HG03460 (cell line): ENCODE measurements around the gene NALCN.

Source experiments
- ATAC-seq: cut with Tn5 transposase; IDR thresholded peaks from one replicate; pipeline ENCODE4 v1.9.1; 2021; ENCODE audit not compliant: unreplicated experiment

NALCN gene

DNA sequence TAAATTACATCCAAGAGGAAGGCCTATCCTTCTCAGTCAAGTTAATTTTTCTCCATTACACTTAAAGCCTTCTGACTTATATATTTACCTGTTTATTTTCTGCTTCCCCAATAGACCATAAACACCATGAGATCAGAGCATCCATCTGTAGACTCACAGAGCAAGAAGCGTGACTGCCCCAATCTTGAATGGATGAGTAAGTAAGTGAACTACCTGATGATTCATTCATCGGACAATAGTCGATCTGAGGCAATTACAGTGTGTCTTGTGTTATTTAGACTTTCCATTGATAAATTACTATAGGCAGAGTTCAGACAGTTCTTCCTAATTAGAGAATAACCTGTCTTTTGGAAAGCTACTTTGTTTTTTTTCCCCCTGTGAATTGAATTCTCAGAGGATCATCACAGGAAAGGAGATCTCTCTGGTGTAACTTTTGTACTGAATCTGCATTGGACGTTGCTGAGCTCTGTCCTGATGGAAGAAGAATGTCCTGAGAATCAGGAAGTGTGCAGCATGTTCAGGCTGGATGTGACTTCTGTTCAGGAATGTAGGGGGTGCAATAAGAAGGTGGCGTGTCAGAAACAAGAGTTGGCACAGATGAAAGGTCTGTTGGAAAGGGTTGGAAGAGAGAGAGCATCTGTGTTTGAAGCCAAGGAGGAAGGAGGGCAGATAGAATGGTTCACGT, 367.0 kb downstream of the NALCN start:
- ATAC-seq = no peak

GRCh38 chr13:101036546-101036945, 379.8 kb downstream of the NALCN start:
- ATAC-seq = no peak

GRCh38 chr13:101035119-101035620, 381.1 kb downstream of the NALCN start:
- ATAC-seq = no peak

- no peak for ATAC-seq
Observed at GRCh38 chr13:101026736-101027398, 389.4 kb downstream of the NALCN start.

DNA sequence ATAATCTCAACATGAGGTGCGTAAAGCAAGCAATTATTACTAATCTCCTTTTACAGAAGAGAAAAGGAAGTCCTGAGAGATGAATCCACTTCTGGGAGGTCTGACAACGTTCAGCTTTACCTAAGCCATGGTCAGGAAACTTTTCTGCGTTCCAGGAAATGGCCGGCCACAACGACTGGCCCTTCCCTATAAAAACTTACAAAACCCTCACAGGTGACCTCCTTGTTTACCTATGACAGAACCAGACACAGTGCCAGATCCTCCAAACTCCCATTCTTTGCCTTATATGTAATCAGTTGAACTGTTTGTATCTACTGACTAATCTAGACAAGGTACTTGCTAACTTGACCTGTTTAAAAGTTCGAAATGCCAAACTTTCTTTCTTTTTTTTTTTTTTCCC, 390.0 kb downstream of the NALCN start:
- no peak for ATAC-seq

DNA sequence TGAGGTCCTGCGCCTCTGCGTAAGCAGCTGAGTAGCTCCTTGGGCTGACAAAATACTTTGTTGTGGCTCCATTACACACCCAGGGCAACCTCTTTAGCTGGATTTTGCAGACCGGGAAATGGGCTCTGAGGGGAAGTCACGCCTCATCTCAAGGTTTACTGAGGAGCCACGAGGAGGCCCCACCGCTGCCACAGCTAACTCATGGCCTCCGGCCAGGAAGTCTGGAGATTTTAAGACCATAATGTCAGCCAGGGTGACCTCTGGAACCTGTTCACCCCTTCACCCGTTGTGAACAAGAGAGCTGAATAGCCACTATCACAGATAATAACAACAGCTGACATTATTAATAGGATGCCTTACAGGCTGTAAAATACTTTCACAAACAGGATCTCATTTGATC, 390.4 kb downstream of the NALCN start:
- no peak for ATAC-seq

GRCh38 chr13:101025519-101025918, 390.8 kb downstream of the NALCN start:
- no peak for ATAC-seq

DNA sequence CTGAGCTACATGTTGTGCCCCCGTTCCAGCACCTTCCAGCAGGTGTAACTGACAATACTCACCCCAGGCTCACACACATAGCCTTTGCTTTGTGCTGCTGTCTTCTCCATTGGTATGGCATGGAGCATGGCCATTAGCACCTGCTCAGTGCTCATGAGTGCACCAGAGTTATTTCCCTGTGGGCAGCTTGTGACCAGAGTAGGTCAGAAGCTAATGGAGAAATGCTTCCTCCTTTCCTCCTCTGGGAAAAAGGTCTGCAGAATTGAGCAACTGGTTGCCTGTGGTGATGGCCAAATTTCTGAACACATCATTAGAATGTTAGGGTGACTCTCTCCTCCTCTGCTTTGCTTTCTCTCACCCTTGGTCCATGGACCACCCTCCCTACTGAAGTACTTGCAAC, 397.2 kb downstream of the NALCN start:
- ATAC-seq = no peak

GRCh38 chr13:101018720-101019119, 397.6 kb downstream of the NALCN start:
- ATAC-seq = no peak

DNA sequence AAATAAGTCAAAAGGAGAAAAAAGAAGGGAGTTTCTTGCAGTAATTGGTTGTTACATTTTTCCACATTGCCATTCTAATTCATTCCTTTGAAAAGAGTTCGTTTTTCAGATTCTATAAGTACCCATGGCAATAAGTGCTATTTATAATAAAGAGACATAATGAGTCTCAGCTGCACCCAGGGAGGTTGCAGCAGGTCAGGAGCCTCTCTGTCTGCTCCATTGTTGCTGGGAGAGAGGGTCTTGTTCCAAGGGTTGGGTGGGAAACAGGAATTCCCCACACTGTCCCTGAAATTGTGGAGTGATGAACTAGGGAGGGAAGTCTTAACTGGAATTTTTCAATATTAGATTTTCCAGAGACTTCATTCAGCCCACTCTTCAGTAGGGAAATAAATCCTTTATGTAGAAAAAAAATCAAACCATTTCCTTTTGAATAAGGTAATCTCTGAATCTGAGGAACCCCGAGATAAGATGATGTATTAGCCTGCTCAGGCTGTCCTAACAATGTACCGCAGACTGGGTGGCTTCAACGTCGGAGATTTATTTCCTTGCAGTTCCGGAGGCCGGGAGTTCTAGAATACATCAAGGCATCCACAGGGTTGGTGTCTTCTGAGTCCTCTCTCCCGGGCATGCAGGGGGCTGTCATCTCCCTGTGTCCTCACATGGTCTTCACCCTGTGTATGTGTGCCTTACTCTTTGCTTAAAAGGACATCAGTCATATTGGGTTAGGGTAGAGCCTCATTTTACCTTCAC, 399.0 kb downstream of the NALCN start:
- ATAC-seq = no peak

- ATAC-seq = no peak
Observed at GRCh38 chr13:101016475-101016874, 399.8 kb downstream of the NALCN start.

GRCh38 chr13:101013245-101013644, 403.1 kb downstream of the NALCN start:
- no peak for ATAC-seq

GRCh38 chr13:101010100-101010499, 406.2 kb downstream of the NALCN start:
- no peak for ATAC-seq

GRCh38 chr13:101007245-101007644, 409.1 kb downstream of the NALCN start:
- no peak for ATAC-seq
